ENCODE measurements around the gene PTPRG.

GRCh38 chr3:61981060-61981459 is 419.7 kb downstream of the PTPRG start:
- TF ChIP-seq CTCF (conservative IDR thresholded peaks at IDR 0.05; ENCODE audit: low read depth, low read length) (no peak), EZH2 (IDR thresholded peaks at IDR 0.05; ENCODE audit: borderline replicate concordance, low read depth, low read length, poor library complexity, severe bottlenecking) (no peak)
